ENCODE results near the gene ARPC5.

- TF ChIP-seq CTCF (IDR thresholded peaks at IDR 0.05) (no peak), POLR2A (IDR thresholded peaks at IDR 0.05) (no peak)
Measured at GRCh38 chr1:183652107-183652506, 16.5 kb upstream of the ARPC5 start.
